Endodermal cell (in vitro differentiated cells): Measurements from ENCODE around the gene TDRKH. TPM values are rescaled to one million over a fixed set of nuclear protein-coding genes. Genes with fewer than 3 reads are reported as not detected.

Experiments
- DNase-seq: peaks from one replicate; pipeline ENCODE4 v3.0.0-alpha.2; 2017
- H3K27ac ChIP-seq: 2 replicates; pipeline ENCODE4 v1.5.1; 2013; ENCODE audit warnings: mild to moderate bottlenecking, low read depth, low read length, moderate library complexity
- H3K27me3 ChIP-seq: 2 replicates; pipeline ENCODE4 v1.6.1; 2013; ENCODE audit warnings: mild to moderate bottlenecking, low read length, moderate library complexity; ENCODE audit not compliant: insufficient read depth, control insufficient read depth, poor library complexity, severe bottlenecking
- H3K36me3 ChIP-seq: 2 replicates; pipeline ENCODE4 v1.7.0; 2013; ENCODE audit warnings: mild to moderate bottlenecking, low read length, moderate library complexity; ENCODE audit not compliant: control insufficient read depth, insufficient read depth
- H3K4me1 ChIP-seq: one replicate; pipeline ENCODE4 v1.7.0; 2013; ENCODE audit warnings: low read length; ENCODE audit not compliant: control insufficient read depth, insufficient read depth
- H3K4me3 ChIP-seq: 2 replicates; pipeline ENCODE4 v1.5.1; 2013; ENCODE audit warnings: mild to moderate bottlenecking, low read length, moderate library complexity
- H3K9ac ChIP-seq: 2 replicates; pipeline ENCODE4 v1.6.1; 2013; ENCODE audit warnings: mild to moderate bottlenecking, low read length, moderate library complexity; ENCODE audit not compliant: poor library complexity, severe bottlenecking; ENCODE audit errors: extremely low read depth
- H3K9me3 ChIP-seq: 2 replicates; pipeline ENCODE4 v1.6.1; 2013; ENCODE audit warnings: mild to moderate bottlenecking, low read length, moderate library complexity; ENCODE audit not compliant: control insufficient read depth
- H3K27ac Mint-ChIP-seq: 2 replicates; pipeline ENCODE4 v1.8.0; 2020; ENCODE audit warnings: mixed read lengths
- H3K27me3 Mint-ChIP-seq: 2 replicates; pipeline ENCODE4 v1.8.0; 2021; ENCODE audit warnings: mild to moderate bottlenecking, mixed read lengths; ENCODE audit not compliant: insufficient read depth
- H3K36me3 Mint-ChIP-seq: 2 replicates; pipeline ENCODE4 v1.8.0; 2020; ENCODE audit warnings: low read depth, mixed read lengths
- H3K4me1 Mint-ChIP-seq: 2 replicates; pipeline ENCODE4 v1.8.0; 2020; ENCODE audit warnings: mixed read lengths
- H3K4me3 Mint-ChIP-seq: 2 replicates; pipeline ENCODE4 v1.8.0; 2020; ENCODE audit warnings: mild to moderate bottlenecking, moderate library complexity, mixed read lengths
- H3K9me3 Mint-ChIP-seq: 2 replicates; pipeline ENCODE4 v1.8.0; 2020; ENCODE audit warnings: mild to moderate bottlenecking, mixed read lengths
- CTCF ChIP-seq: fragments of 200-600 bp; sonication (generic); conservative IDR thresholded peaks from 2 replicates; pipeline ENCODE4 v1.5.0; 2021; ENCODE audit warnings: antibody characterized with exemption, mild to moderate bottlenecking
- WGBS, 2 experiments: methylation state at CpG; one replicate each; pipeline versions ENCODE4 v1.1.5 to v1.1.7; 2013; ENCODE audit warnings: missing lambda C conversion rate in 2 of 2, mixed read lengths in 1 of 2; ENCODE audit not compliant: insufficient coverage in 1 of 2, insufficient read length in 1 of 2; 5-methylcytosine and 5-hydroxymethylcytosine counted together
- total RNA-seq, 2 donors: library from RNA; stranded (reverse); fragmentation: NEBNext Ultra II Directional in 1 of 2; extraction: Animal tissue kit (Norgen Biotek cat#: 25700) in 1 of 2; gene quantifications; 2 replicates in 1 of 2; 3 replicates in 1 of 2; pipeline ENCODE4 v1.2.1, GENCODE V29; 2021

The TDRKH gene
- total RNA-seq, 2 donors from 2014 or later, result 14.9 to 15.0 TPM

DNA sequence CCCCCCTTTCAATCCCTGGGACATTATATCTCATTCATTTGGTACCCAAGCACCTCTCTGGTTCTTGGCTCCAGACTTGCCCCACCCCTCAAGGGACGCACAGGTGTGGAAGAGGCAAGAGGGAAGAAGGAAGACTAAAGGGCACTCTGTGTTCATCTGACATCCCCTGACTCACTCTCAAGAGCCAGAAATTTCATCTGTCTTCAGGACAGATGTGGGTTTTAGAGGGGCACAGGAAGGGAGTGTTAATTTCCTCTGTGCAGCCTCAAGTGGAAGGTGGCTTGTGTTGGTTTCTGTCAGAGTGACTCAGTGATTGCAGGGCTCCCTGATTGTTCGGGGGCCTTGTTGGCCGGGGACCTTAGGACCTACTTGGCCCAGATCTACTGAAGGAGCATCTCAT lies 46.9 kb upstream of the TDRKH start:
- no peaks in the 10 kb centered on the region for H3K36me3 Mint-ChIP-seq
- TF ChIP-seq CTCF, result no peak
- no peak overlapping the region for H3K27ac ChIP-seq
- no peak overlapping the region for H3K4me3 ChIP-seq
- H3K4me1 Mint-ChIP-seq, result peaks cover 8% of the 10 kb centered on the region
- H3K27me3 ChIP-seq, result peaks cover 49% of the 10 kb centered on the region
- H3K4me1 ChIP-seq, result no peaks in the 10 kb centered on the region
- H3K9ac ChIP-seq, result no peak overlapping the region
- no peaks in the 10 kb centered on the region for H3K9me3 Mint-ChIP-seq
- peaks cover 36% of the 10 kb centered on the region for H3K27me3 Mint-ChIP-seq
- H3K36me3 ChIP-seq, result no peaks in the 10 kb centered on the region
- 70 to 91% methylated on average over 2 to 3 of the region's 3 CpGs for WGBS, 2 experiments
- DNase-seq, result no peak
- no peak overlapping the region for H3K27ac Mint-ChIP-seq
- no peaks in the 10 kb centered on the region for H3K9me3 ChIP-seq
- H3K4me3 Mint-ChIP-seq, result peak overlapping the region; percentile 36

- Mint-ChIP-seq H3K4me3 (no peak overlapping the region), H3K4me1 (peaks cover 8% of the 10 kb centered on the region), H3K36me3 (no peaks in the 10 kb centered on the region), H3K27ac (no peak overlapping the region), H3K9me3 (no peaks in the 10 kb centered on the region), H3K27me3 (peaks cover 30% of the 10 kb centered on the region)
- 93 to 97% methylated on average over 3 to 6 of the region's 7 CpGs for WGBS, 2 experiments
- H3K27me3 ChIP-seq, result peaks cover 41% of the 10 kb centered on the region
- TF ChIP-seq CTCF, result no peak
- no peaks in the 10 kb centered on the region for H3K9me3 ChIP-seq
- no peak overlapping the region for H3K27ac ChIP-seq
- no peak overlapping the region for H3K4me3 ChIP-seq
- H3K9ac ChIP-seq, result no peak overlapping the region
- H3K4me1 ChIP-seq, result no peaks in the 10 kb centered on the region
- H3K36me3 ChIP-seq, result no peaks in the 10 kb centered on the region
- no peak for DNase-seq
Measured at GRCh38 chr1:151835596-151835995, 45.3 kb upstream of the TDRKH start.

- peaks cover 28% of the 10 kb centered on the region for H3K27me3 ChIP-seq
- H3K4me1 Mint-ChIP-seq, result peaks cover 16% of the 10 kb centered on the region
- DNase-seq, result no peak
- no peaks in the 10 kb centered on the region for H3K36me3 ChIP-seq
- no peak overlapping the region for H3K4me3 Mint-ChIP-seq
- TF ChIP-seq CTCF, result no peak
- no peak overlapping the region for H3K4me3 ChIP-seq
- no peak overlapping the region for H3K9ac ChIP-seq
- H3K36me3 Mint-ChIP-seq, result no peaks in the 10 kb centered on the region
- H3K27ac ChIP-seq, result no peak overlapping the region
- no peaks in the 10 kb centered on the region for H3K4me1 ChIP-seq
- H3K27ac Mint-ChIP-seq, result no peak overlapping the region
- 85% methylated on average over 3 of the region's 3 CpGs; no CpG with 5 or more reads in 1 of the 2 experiments for WGBS, 2 experiments
- H3K9me3 Mint-ChIP-seq, result no peaks in the 10 kb centered on the region
- no peaks in the 10 kb centered on the region for H3K9me3 ChIP-seq
- H3K27me3 Mint-ChIP-seq, result peaks cover 22% of the 10 kb centered on the region
Measured at GRCh38 chr1:151834239-151834638, 43.9 kb upstream of the TDRKH start.
